CD14-positive monocyte (primary cell): Measurements from ENCODE around the gene STK39. TPM values are rescaled to one million over a fixed set of nuclear protein-coding genes. Genes with fewer than 3 reads are reported as not detected.

ENCODE experiments used
- DNase-seq, 3 donors: peaks; one replicate each; pipeline ENCODE4 v3.0.0-alpha.2; 2011 to 2022
- H2AFZ ChIP-seq: 2 replicates; pipeline ENCODE4 v1.6.0; 2012; ENCODE audit warnings: mild to moderate bottlenecking, low read depth, low read length, inconsistent platforms; ENCODE audit not compliant: insufficient read depth, poor library complexity, severe bottlenecking
- H3K27ac ChIP-seq, 2 donors: 1 replicate in 1 of 2; 2 replicates in 1 of 2; pipeline ENCODE4 v1.5.1; 2012 to 2013; ENCODE audit warnings: low read length in 2 of 2, control low read depth in 1 of 2, inconsistent platforms in 1 of 2, low read depth in 1 of 2, mild to moderate bottlenecking in 1 of 2
- H3K27me3 ChIP-seq, 2 donors: one replicate each; pipeline versions ENCODE4 v1.6.0 to v1.6.1; 2011 to 2013; ENCODE audit warnings: low read length in 2 of 2; ENCODE audit not compliant: control insufficient read depth in 2 of 2, insufficient read depth in 2 of 2
- H3K36me3 ChIP-seq, 2 donors: replicated peaks in 1 of 2; 1 replicate in 1 of 2; 2 replicates in 1 of 2; pipeline versions ENCODE4 v1.5.1 to v1.6.1; 2012 to 2013; ENCODE audit warnings: low read length in 2 of 2, control low read depth in 1 of 2, inconsistent platforms in 1 of 2, mild to moderate bottlenecking in 1 of 2; ENCODE audit not compliant: insufficient read depth in 2 of 2, control insufficient read depth in 1 of 2
- H3K4me1 ChIP-seq, 2 donors: 1 replicate in 1 of 2; 2 replicates in 1 of 2; pipeline versions ENCODE4 v1.5.1 to v1.6.1; 2012 to 2013; ENCODE audit warnings: low read length in 2 of 2, control low read depth in 1 of 2, inconsistent platforms in 1 of 2, mild to moderate bottlenecking in 1 of 2, moderate library complexity in 1 of 2; ENCODE audit not compliant: insufficient read depth in 2 of 2, control insufficient read depth in 1 of 2
- H3K4me2 ChIP-seq: replicated peaks from 2 replicates; pipeline ENCODE3; 2012; ENCODE audit warnings: low read length, moderate library complexity, mild to moderate bottlenecking; ENCODE audit not compliant: poor library complexity, severe bottlenecking; ENCODE audit errors: extremely low read depth
- H3K4me3 ChIP-seq, 3 experiments: fragments of 200-600 bp in 1 of 3; sonication (generic) in 1 of 3; replicated peaks in 1 of 3; 1 replicate in 2 of 3; 2 replicates in 1 of 3; pipeline ENCODE4 v1.5.1; 2011 to 2013; ENCODE audit warnings: low read length in 3 of 3, mild to moderate bottlenecking in 3 of 3, control low read depth in 2 of 3, low read depth in 2 of 3, inconsistent platforms in 1 of 3, moderate library complexity in 1 of 3
- H3K79me2 ChIP-seq: 2 replicates; pipeline ENCODE4 v1.6.0; 2012; ENCODE audit warnings: mild to moderate bottlenecking, control low read depth, inconsistent platforms, low read length, moderate library complexity; ENCODE audit not compliant: insufficient read depth
- H3K9ac ChIP-seq: 2 replicates; pipeline ENCODE4 v1.6.0; 2017; ENCODE audit warnings: low read length, mild to moderate bottlenecking; ENCODE audit not compliant: insufficient read depth, poor library complexity, severe bottlenecking
- H3K9me3 ChIP-seq, 2 donors: replicated peaks in 1 of 2; 1 replicate in 1 of 2; 2 replicates in 1 of 2; pipeline versions ENCODE4 v1.5.1 to v1.6.1; 2012 to 2013; ENCODE audit warnings: low read length in 2 of 2, control low read depth in 1 of 2; ENCODE audit not compliant: control insufficient read depth in 1 of 2, insufficient read depth in 1 of 2
- H4K20me1 ChIP-seq: 2 replicates; pipeline ENCODE4 v1.6.0; 2012; ENCODE audit warnings: mild to moderate bottlenecking, low read length, control low read depth, moderate library complexity; ENCODE audit not compliant: insufficient read depth
- H3K27ac Mint-ChIP-seq, 7 donors: one replicate each; pipeline ENCODE4 v1.8.0; 2020; ENCODE audit warnings: mild to moderate bottlenecking in 7 of 7, mixed read lengths in 7 of 7, moderate library complexity in 6 of 7, inconsistent platforms in 2 of 7
- H3K27me3 Mint-ChIP-seq, 3 donors: one replicate each; pipeline ENCODE4 v1.8.0; 2021 to 2022; ENCODE audit warnings: low read depth in 3 of 3, mild to moderate bottlenecking in 3 of 3, mixed read lengths in 3 of 3, moderate library complexity in 3 of 3, inconsistent platforms in 1 of 3
- H3K36me3 Mint-ChIP-seq, 2 donors: one replicate each; pipeline ENCODE4 v1.8.0; 2020; ENCODE audit warnings: mixed read lengths in 2 of 2, inconsistent platforms in 1 of 2, mild to moderate bottlenecking in 1 of 2
- H3K4me1 Mint-ChIP-seq: one replicate; pipeline ENCODE4 v1.8.0; 2020; ENCODE audit warnings: mild to moderate bottlenecking, mixed read lengths
- H3K4me3 Mint-ChIP-seq, 2 donors: one replicate each; pipeline ENCODE4 v1.8.0; 2020; ENCODE audit warnings: mild to moderate bottlenecking in 2 of 2, mixed read lengths in 2 of 2, moderate library complexity in 1 of 2
- H3K9me3 Mint-ChIP-seq, 7 donors: one replicate each; pipeline ENCODE4 v1.8.0; 2020 to 2022; ENCODE audit warnings: mixed read lengths in 7 of 7, mild to moderate bottlenecking in 6 of 7, moderate library complexity in 6 of 7, inconsistent platforms in 2 of 7
- WGBS: methylation state at CpG from one replicate; pipeline ENCODE4 v1.1.5; 2013; ENCODE audit warnings: missing lambda C conversion rate; ENCODE audit not compliant: insufficient coverage; 5-methylcytosine and 5-hydroxymethylcytosine counted together
- intact Hi-C, 2 donors: fragments of 100-400 bp; cut with micrococcal nuclease; formaldehyde crosslinking; loops; one replicate each; pipeline versions ENCODE4 v1.15.0 to v1.15.1; 2023
- polyA plus RNA-seq, 3 donors: library from polyadenylated mRNA; depleted of rRNA in 1 of 3; unstranded in 2 of 3; stranded (reverse) in 1 of 3; fragments of 300-500 nt in 2 of 3; fragments of >200 nt in 1 of 3; fragmentation: Illumina TruSeq in 2 of 3; gene quantifications; 1 replicate in 2 of 3; 2 replicates in 1 of 3; pipeline ENCODE4 v1.2.3, GENCODE V29; 2012 to 2021
- TF ChIP-seq, protein P1 (sequence below): fragments of 200-600 bp; IDR thresholded peaks from one replicate; pipeline ENCODE4 v1.8.0; 2022; ENCODE audit warnings: antibody characterized with exemption, mild to moderate bottlenecking

Gene STK39
- polyA plus RNA-seq, 3 donors: 1.2 to 2.7 (median 2.6) TPM

DNA sequence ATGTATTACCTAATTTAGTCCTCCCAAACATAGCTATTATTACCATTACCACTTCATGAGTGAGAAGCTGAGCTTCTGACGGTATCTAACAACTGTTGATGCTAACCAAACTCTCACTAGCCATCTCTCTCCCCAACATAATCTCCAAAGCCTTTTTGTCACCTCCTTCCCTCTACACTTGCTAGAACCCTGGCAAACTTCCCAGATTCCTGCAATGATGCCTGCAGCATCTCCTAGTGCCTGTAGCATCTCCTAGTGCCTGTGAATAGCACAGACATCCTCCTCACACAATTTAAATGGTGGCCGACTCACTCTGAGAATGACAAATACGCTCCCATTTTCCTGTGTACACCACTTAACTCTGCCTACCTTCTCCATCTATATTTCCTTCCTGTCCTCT lies 126.7 kb downstream of the STK39 start:
- WGBS: 100% methylated on average over 1 of the region's 3 CpGs

DNA sequence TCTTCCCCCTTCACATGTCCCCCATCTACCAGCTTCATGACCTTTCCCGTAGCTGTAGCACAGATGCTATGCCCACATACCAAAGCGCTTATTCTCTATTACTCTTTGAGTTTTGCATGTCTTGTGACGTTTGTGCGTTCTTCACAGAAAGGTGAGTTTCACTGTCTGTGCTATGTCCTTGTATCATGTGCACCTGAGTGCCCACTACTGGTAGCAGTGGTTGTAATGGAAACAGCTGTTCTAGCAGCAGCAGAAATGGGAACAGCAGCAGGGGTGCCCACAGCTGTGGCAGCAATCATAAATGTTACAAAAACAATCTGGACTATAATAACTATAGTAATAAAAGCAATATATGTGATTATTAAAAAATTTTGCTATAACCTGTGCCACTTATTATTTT lies 127.1 kb downstream of the STK39 start:
- no peak overlapping the region for H3K27ac Mint-ChIP-seq
- H3K4me1 Mint-ChIP-seq: no peaks in the 10 kb centered on the region
- intact Hi-C loops: no loop called here

More for the DNA sequence above, 126.7 kb downstream of the STK39 start:
- Mint-ChIP-seq H3K27ac (no peak overlapping the region), H3K36me3 (peaks cover 19 to 35% of the 10 kb centered on the region in 2 donors), H3K9me3 (no peaks in the 10 kb centered on the region), H3K27me3 (peaks cover 0 to 1% (median 0%) of the 10 kb centered on the region in 3 donors), H3K4me1 (no peaks in the 10 kb centered on the region), H3K4me3 (no peak overlapping the region)
- Histone ChIP-seq H3K4me2 (no peak overlapping the region), H3K79me2 (no peaks in the 10 kb centered on the region), H3K9me3 (no peaks in the 10 kb centered on the region), H3K36me3 (peaks cover 44 to 80% of the 10 kb centered on the region in 2 donors), H3K27ac (no peak overlapping the region), H3K4me3 (no peak overlapping the region), H3K4me1 (peaks cover 11 to 15% of the 10 kb centered on the region in 2 donors), H2AFZ (no peak overlapping the region), H3K27me3 (no peaks in the 10 kb centered on the region), H3K9ac (no peak overlapping the region), H4K20me1 (no peaks in the 10 kb centered on the region)
- TF ChIP-seq, protein P1, sequence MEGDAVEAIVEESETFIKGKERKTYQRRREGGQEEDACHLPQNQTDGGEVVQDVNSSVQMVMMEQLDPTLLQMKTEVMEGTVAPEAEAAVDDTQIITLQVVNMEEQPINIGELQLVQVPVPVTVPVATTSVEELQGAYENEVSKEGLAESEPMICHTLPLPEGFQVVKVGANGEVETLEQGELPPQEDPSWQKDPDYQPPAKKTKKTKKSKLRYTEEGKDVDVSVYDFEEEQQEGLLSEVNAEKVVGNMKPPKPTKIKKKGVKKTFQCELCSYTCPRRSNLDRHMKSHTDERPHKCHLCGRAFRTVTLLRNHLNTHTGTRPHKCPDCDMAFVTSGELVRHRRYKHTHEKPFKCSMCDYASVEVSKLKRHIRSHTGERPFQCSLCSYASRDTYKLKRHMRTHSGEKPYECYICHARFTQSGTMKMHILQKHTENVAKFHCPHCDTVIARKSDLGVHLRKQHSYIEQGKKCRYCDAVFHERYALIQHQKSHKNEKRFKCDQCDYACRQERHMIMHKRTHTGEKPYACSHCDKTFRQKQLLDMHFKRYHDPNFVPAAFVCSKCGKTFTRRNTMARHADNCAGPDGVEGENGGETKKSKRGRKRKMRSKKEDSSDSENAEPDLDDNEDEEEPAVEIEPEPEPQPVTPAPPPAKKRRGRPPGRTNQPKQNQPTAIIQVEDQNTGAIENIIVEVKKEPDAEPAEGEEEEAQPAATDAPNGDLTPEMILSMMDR: no peak
- no peak for DNase-seq
- intact Hi-C loops: no loop called here

More for the DNA sequence above, 127.1 kb downstream of the STK39 start:
- Mint-ChIP-seq H3K9me3 (no peaks in the 10 kb centered on the region), H3K27me3 (peaks cover 0 to 1% (median 0%) of the 10 kb centered on the region in 3 donors), H3K36me3 (peaks cover 18 to 33% of the 10 kb centered on the region in 2 donors), H3K4me3 (no peak overlapping the region)
- Histone ChIP-seq H2AFZ (no peak overlapping the region), H3K36me3 (peaks cover 43 to 80% of the 10 kb centered on the region in 2 donors), H3K9ac (no peak overlapping the region), H4K20me1 (no peaks in the 10 kb centered on the region), H3K9me3 (no peaks in the 10 kb centered on the region), H3K27me3 (no peaks in the 10 kb centered on the region), H3K27ac (no peak overlapping the region), H3K4me1 (peaks cover 11 to 15% of the 10 kb centered on the region in 2 donors), H3K4me2 (no peak overlapping the region), H3K79me2 (no peaks in the 10 kb centered on the region), H3K4me3 (no peak overlapping the region)
- DNase-seq: no peak
- TF ChIP-seq, protein P1: no peak
- 100% methylated on average over 2 of the region's 4 CpGs for WGBS
